ENCODE data around the gene DCST1. TPM values are rescaled to one million over a fixed set of nuclear protein-coding genes. Genes with fewer than 3 reads are reported as not detected.

Gene DCST1
- polyA plus RNA-seq, 2 of the 4 experiments (the other 2 are of a cell fraction), result 0.06 TPM; not detected in 1

- TF ChIP-seq MYC (IDR thresholded peaks at IDR 0.05; ENCODE audit: borderline replicate concordance, low read length) (peak; percentile 92), ATOH8 (CRISPR knock-in tag; IDR thresholded peaks at IDR 0.05; ENCODE audit: low read depth) (no peak), NPAS2 (CRISPR knock-in tag; IDR thresholded peaks at IDR 0.05; ENCODE audit: borderline replicate concordance) (no peak), GATA3 (IDR thresholded peaks at IDR 0.05; ENCODE audit: borderline replicate concordance) (no peak; the same call in 1 of the 2 replicates), REST (IDR thresholded peaks at IDR 0.05) (no peak), EHMT2 (IDR thresholded peaks at IDR 0.05; ENCODE audit: low read depth) (no peak), NR3C1 (IDR thresholded peaks at IDR 0.05) (no peak), SREBF2 (IDR thresholded peaks at IDR 0.05) (no peak), HEYL (CRISPR knock-in tag; IDR thresholded peaks at IDR 0.05) (no peak), HDAC2 (IDR thresholded peaks at IDR 0.05) (no peak), HOXA7 (CRISPR knock-in tag; IDR thresholded peaks at IDR 0.05) (no peak), NFE2L2 (conservative IDR thresholded peaks at IDR 0.05; ENCODE audit: low read length) (no peak), TFCP2L1 (CRISPR knock-in tag; IDR thresholded peaks at IDR 0.05) (no peak), BCL3 (IDR thresholded peaks at IDR 0.05) (no peak), HOXB13 (CRISPR knock-in tag; IDR thresholded peaks at IDR 0.05; ENCODE audit: low read depth) (no peak), PHF8 (IDR thresholded peaks at IDR 0.05; ENCODE audit: borderline replicate concordance, low read depth) (no peak), POLR2AphosphoS2 (conservative IDR thresholded peaks at IDR 0.05; ENCODE audit: low read length) (no peak), ZC3H11A (IDR thresholded peaks at IDR 0.05) (no peak), HOXB5 (CRISPR knock-in tag; IDR thresholded peaks at IDR 0.05) (no peak), CHD4 (IDR thresholded peaks at IDR 0.05; ENCODE audit: borderline replicate concordance) (no peak), HES2 (IDR thresholded peaks at IDR 0.05) (no peak), KDM1A (IDR thresholded peaks at IDR 0.05; ENCODE audit: low read depth) (no peak), JUN (IDR thresholded peaks at IDR 0.05) (no peak), CBX8 (IDR thresholded peaks at IDR 0.05) (no peak)
These were observed 57.7 kb downstream of the DCST1 start (continued) for GRCh38 chr1:155091071-155092051.

All from A549 (cell line).